ENCODE data around the gene FBXO44.

DNA sequence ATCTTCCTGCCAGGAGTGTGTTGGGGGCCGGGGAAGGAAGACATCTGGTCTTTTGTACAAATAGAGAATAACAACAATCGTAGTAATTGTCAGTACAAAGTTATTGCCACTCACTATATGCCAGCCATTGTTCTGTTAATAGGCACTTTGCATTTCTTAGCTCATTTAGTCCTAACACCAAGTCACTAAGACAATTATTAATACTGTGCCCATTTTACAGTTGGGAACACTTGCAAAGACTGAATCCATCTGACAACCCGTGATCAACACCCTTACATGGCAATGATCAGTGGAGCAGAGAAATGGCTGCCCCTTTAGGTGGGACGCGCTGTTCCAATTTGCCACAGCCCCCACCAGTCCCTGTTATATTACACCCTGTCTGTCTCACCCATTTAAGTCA is 33.8 kb upstream of the FBXO44 start:
- no peak for TF ChIP-seq POLR2A (IDR thresholded peaks at IDR 0.05)
- TF ChIP-seq, protein P1, sequence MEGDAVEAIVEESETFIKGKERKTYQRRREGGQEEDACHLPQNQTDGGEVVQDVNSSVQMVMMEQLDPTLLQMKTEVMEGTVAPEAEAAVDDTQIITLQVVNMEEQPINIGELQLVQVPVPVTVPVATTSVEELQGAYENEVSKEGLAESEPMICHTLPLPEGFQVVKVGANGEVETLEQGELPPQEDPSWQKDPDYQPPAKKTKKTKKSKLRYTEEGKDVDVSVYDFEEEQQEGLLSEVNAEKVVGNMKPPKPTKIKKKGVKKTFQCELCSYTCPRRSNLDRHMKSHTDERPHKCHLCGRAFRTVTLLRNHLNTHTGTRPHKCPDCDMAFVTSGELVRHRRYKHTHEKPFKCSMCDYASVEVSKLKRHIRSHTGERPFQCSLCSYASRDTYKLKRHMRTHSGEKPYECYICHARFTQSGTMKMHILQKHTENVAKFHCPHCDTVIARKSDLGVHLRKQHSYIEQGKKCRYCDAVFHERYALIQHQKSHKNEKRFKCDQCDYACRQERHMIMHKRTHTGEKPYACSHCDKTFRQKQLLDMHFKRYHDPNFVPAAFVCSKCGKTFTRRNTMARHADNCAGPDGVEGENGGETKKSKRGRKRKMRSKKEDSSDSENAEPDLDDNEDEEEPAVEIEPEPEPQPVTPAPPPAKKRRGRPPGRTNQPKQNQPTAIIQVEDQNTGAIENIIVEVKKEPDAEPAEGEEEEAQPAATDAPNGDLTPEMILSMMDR (IDR thresholded peaks at IDR 0.05), result no peak
- no peak for TF ChIP-seq EP300 (IDR thresholded peaks at IDR 0.05)
- TF ChIP-seq POLR2AphosphoS5 (IDR thresholded peaks at IDR 0.05), result no peak

All from upper lobe of left lung (tissue), 4 donors.